SK-N-SH (cell line): ENCODE results near the gene PRICKLE1.

Source experiments
- CTCF ChIP-seq: fragments of 200-600 bp; sonication (generic); IDR thresholded peaks from 2 replicates; pipeline ENCODE4 v1.6.1; 2017; ENCODE audit warnings: antibody characterized with exemption, mild to moderate bottlenecking, moderate library complexity
- EP300 ChIP-seq, 2 experiments: IDR thresholded peaks; 2 replicates each; pipeline versions ENCODE4 v1.4.0 to v1.6.1; 2012; ENCODE audit warnings: borderline replicate concordance in 1 of 2, low read depth in 1 of 2, low read length in 1 of 2
- GATA2 ChIP-seq: sonication (generic); formaldehyde crosslinking; IDR thresholded peaks from 2 replicates; pipeline ENCODE4 v1.5.0; 2020; ENCODE audit warnings: mild to moderate bottlenecking, missing genetic modification reagents
- MAX ChIP-seq: IDR thresholded peaks from 2 replicates; pipeline ENCODE4 v1.4.0; 2012; ENCODE audit warnings: low read depth
- PBX3 ChIP-seq: IDR thresholded peaks from 2 replicates; pipeline ENCODE4; 2012
- POLR2AphosphoS5 ChIP-seq: IDR thresholded peaks from 2 replicates; pipeline ENCODE4 v1.6.1; 2012; ENCODE audit warnings: low read depth, low read length
- RAD21 ChIP-seq: IDR thresholded peaks from 2 replicates; pipeline ENCODE4 v1.6.1; 2012; ENCODE audit warnings: mild to moderate bottlenecking, low read length
- REST ChIP-seq: IDR thresholded peaks from 2 replicates; pipeline ENCODE4 v1.6.1; 2012; ENCODE audit warnings: mild to moderate bottlenecking, low read depth, low read length, moderate library complexity
- RXRA ChIP-seq: IDR thresholded peaks from 2 replicates; pipeline ENCODE4 v1.4.0; 2012; ENCODE audit warnings: low read depth, mild to moderate bottlenecking, borderline replicate concordance
- TAF1 ChIP-seq: IDR thresholded peaks from 2 replicates; pipeline ENCODE4 v1.6.1; 2012; ENCODE audit warnings: low read depth, mild to moderate bottlenecking, low read length, moderate library complexity, borderline replicate concordance
- USF2 ChIP-seq: fragments of 150-350 bp; IDR thresholded peaks from 2 replicates; pipeline ENCODE4 v1.6.1; 2017; ENCODE audit warnings: antibody characterized with exemption, low read length, low read depth, borderline replicate concordance

GRCh38 chr12:42530284-42530683 is 59.3 kb downstream of the PRICKLE1 start:
- TF ChIP-seq REST, result no peak
- no peak for TF ChIP-seq CTCF
- TF ChIP-seq MAX, result no peak
- TF ChIP-seq USF2, result no peak
- TF ChIP-seq EP300 (IDR thresholded peaks at IDR 0.05; ENCODE audit: borderline replicate concordance in 1 of 2, low read depth in 1 of 2, low read length in 1 of 2), result no peak
- TF ChIP-seq GATA2, result no peak
- no peak for TF ChIP-seq PBX3
- TF ChIP-seq RAD21, result no peak
- TF ChIP-seq TAF1, result no peak
- no peak for TF ChIP-seq RXRA
- TF ChIP-seq POLR2AphosphoS5, result no peak
